NB4 (cell line): ENCODE data around the gene MCTP1.

Experiments used
- DNase-seq: peaks from one replicate; pipeline ENCODE4 v3.0.0; 2010; ENCODE audit warnings: low read depth
- H3K4me3 ChIP-seq: one replicate; pipeline ENCODE4 v1.5.1; 2011; ENCODE audit warnings: mild to moderate bottlenecking, low read depth, low read length, moderate library complexity
- CTCF ChIP-seq: IDR thresholded peaks from one replicate; pipeline ENCODE4 v1.5.1; 2012; ENCODE audit warnings: low read depth, low read length
- MAX ChIP-seq: IDR thresholded peaks from 2 replicates; pipeline ENCODE4 v1.6.1; 2011; ENCODE audit warnings: low read depth, low read length
- MYC ChIP-seq: IDR thresholded peaks from 2 replicates; pipeline ENCODE4 v1.6.1; 2011; ENCODE audit warnings: low read depth, low read length
- POLR2A ChIP-seq: IDR thresholded peaks from 2 replicates; pipeline ENCODE4 v1.6.1; 2011; ENCODE audit warnings: mild to moderate bottlenecking; ENCODE audit not compliant: insufficient read length; ENCODE audit errors: extremely low read depth

The MCTP1 gene

GRCh38 chr5:94808497-94808896, 476.4 kb downstream of the MCTP1 start:
- TF ChIP-seq MAX (no peak), POLR2A (no peak), CTCF (no peak), MYC (no peak)

GRCh38 chr5:94807985-94808384, 476.9 kb downstream of the MCTP1 start:
- TF ChIP-seq MYC (no peak), MAX (no peak), CTCF (no peak), POLR2A (no peak)
- H3K4me3 ChIP-seq = no peak overlapping the region

More at GRCh38 chr5:94808497-94808896, 476.4 kb downstream of the MCTP1 start:
- no peak for DNase-seq
- no peak overlapping the region for H3K4me3 ChIP-seq

GRCh38 chr5:94802450-94802849, 482.4 kb downstream of the MCTP1 start:
- DNase-seq = peak; percentile 16
- TF ChIP-seq MYC (no peak), POLR2A (no peak), MAX (no peak), CTCF (no peak)
- no peak overlapping the region for H3K4me3 ChIP-seq

More at GRCh38 chr5:94807985-94808384, 476.9 kb downstream of the MCTP1 start:
- no peak for DNase-seq

- no peak overlapping the region for H3K4me3 ChIP-seq
- no peak for TF ChIP-seq MAX
- TF ChIP-seq CTCF = no peak
- TF ChIP-seq MYC = no peak
- no peak for TF ChIP-seq POLR2A
- no peak for DNase-seq
Measured at GRCh38 chr5:94796586-94796985, 488.3 kb downstream of the MCTP1 start.

- TF ChIP-seq MAX = no peak
- no peak for TF ChIP-seq POLR2A
- no peak for TF ChIP-seq CTCF
- TF ChIP-seq MYC = no peak
- DNase-seq = peak; percentile 32
- H3K4me3 ChIP-seq = no peak overlapping the region
Measured at GRCh38 chr5:94793816-94794198, 491.1 kb downstream of the MCTP1 start.

- no peak overlapping the region for H3K4me3 ChIP-seq
- TF ChIP-seq CTCF = no peak
- TF ChIP-seq MYC = no peak
- TF ChIP-seq MAX = no peak
- TF ChIP-seq POLR2A = no peak
- DNase-seq = peak; percentile 72
Measured at GRCh38 chr5:94793113-94793815, 491.6 kb downstream of the MCTP1 start.
